ENCODE results near the gene CD300H.

DNA sequence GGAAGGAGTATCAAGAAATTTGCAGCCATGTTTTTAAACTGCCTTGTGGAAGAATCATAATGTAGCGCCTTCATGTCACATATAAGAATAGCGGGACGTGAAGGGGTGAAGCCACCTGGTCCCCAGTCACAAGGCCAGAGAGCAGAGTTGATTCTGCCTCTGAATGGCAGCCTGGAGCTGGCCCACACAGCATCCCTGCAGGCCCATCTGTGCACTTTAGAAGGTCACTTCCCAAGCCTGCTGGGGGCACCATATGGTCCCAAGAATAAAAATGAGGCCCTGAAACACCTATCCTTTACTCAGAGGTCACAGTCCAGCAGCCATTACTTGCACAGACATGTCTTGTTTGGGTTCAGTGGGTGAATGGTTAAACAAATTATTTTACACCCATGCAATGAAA lies 41.2 kb upstream of the CD300H start:
- TF ChIP-seq, protein P1, sequence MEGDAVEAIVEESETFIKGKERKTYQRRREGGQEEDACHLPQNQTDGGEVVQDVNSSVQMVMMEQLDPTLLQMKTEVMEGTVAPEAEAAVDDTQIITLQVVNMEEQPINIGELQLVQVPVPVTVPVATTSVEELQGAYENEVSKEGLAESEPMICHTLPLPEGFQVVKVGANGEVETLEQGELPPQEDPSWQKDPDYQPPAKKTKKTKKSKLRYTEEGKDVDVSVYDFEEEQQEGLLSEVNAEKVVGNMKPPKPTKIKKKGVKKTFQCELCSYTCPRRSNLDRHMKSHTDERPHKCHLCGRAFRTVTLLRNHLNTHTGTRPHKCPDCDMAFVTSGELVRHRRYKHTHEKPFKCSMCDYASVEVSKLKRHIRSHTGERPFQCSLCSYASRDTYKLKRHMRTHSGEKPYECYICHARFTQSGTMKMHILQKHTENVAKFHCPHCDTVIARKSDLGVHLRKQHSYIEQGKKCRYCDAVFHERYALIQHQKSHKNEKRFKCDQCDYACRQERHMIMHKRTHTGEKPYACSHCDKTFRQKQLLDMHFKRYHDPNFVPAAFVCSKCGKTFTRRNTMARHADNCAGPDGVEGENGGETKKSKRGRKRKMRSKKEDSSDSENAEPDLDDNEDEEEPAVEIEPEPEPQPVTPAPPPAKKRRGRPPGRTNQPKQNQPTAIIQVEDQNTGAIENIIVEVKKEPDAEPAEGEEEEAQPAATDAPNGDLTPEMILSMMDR (IDR thresholded peaks at IDR 0.05) = no peak
- no peak for TF ChIP-seq POLR2A (IDR thresholded peaks at IDR 0.05)
